ENCODE results near the gene TBC1D7. TPM values are rescaled to one million over a fixed set of nuclear protein-coding genes. Genes with fewer than 3 reads are reported as not detected.

TBC1D7 gene
- total RNA-seq, 1 experiment from 2014 or later, result 44.9 TPM

DNA sequence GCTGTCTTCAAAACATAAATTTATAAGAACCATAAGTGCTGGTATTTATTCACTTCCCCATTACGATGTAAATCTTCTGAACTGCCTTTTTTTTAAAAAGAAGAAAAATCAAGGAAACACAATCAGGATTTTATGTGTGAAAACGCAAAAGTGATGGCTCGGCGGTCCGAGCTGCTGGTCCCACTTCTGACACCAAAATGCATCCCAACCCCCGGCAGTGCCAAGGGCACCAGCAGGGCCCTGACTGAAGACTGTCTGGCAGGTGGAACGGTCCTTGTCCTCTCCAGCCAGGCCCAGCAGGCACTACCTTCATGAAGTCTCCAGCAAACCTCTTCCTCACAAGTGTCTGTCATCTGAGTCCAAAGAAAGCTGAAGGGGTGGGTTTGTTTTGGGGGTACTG is 41.2 kb downstream of the TBC1D7 start (continued):
- TF ChIP-seq TCF7 (CRISPR knock-in tag; IDR thresholded peaks at IDR 0.05; ENCODE audit: low read depth), result no peak
- no peak for TF ChIP-seq MXD4 (CRISPR knock-in tag; IDR thresholded peaks at IDR 0.05; ENCODE audit: borderline replicate concordance)
- TF ChIP-seq, protein P1, sequence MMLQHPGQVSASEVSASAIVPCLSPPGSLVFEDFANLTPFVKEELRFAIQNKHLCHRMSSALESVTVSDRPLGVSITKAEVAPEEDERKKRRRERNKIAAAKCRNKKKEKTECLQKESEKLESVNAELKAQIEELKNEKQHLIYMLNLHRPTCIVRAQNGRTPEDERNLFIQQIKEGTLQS (CRISPR knock-in tag; conservative IDR thresholded peaks at IDR 0.05), result no peak

DNA sequence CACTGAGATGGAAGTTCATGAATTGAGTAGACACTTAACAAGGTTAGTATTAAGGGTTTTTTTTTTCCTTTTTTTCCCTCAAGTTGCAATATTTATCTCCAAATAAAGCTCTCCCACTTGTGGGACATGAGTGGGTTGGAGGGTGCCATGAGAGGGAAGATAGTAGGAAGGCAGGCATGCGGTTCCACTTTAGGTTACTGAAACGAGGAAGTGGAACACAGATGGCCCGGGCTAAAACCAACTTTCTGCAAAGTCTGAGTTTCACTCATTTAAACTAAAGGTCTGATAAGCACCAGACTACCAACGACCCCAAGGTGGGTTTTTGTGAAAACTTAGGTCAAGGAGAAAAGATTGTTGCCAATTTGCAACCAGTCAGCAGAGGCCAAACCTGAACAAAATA is 42.2 kb downstream of the TBC1D7 start:
- H3K27me3 Mint-ChIP-seq (ENCODE audit: low read depth), result no peaks in the 10 kb centered on the region
- peaks cover 43% of the 10 kb centered on the region for H3K36me3 Mint-ChIP-seq
- ChIA-PET CTCF (no interaction called here), POLR2A (interaction anchor here (0.7 kb wide), 1 partner anchor 27 kb away, joined by 3 read pairs; no protein-coding TSS in a partner anchor)
- no peak for TF ChIP-seq NFE2L1 (CRISPR knock-in tag; IDR thresholded peaks at IDR 0.05)
- TF ChIP-seq RELA (CRISPR knock-in tag; IDR thresholded peaks at IDR 0.05; ENCODE audit: borderline replicate concordance), result no peak
- TF ChIP-seq SMAD3 (CRISPR knock-in tag; IDR thresholded peaks at IDR 0.05; ENCODE audit: borderline replicate concordance), result no peak
- no peak for TF ChIP-seq ZNF121 (CRISPR knock-in tag; IDR thresholded peaks at IDR 0.05)
- H3K4me1 Mint-ChIP-seq, result peaks cover 10% of the 10 kb centered on the region
- no peak overlapping the region for H3K4me3 Mint-ChIP-seq
- peaks cover 19% of the 10 kb centered on the region for H3K9me3 Mint-ChIP-seq
- H3K27ac Mint-ChIP-seq, result no peak overlapping the region
- ATAC-seq (no peak), DNase-seq (ENCODE audit: low spot score) (no peak)

DNA sequence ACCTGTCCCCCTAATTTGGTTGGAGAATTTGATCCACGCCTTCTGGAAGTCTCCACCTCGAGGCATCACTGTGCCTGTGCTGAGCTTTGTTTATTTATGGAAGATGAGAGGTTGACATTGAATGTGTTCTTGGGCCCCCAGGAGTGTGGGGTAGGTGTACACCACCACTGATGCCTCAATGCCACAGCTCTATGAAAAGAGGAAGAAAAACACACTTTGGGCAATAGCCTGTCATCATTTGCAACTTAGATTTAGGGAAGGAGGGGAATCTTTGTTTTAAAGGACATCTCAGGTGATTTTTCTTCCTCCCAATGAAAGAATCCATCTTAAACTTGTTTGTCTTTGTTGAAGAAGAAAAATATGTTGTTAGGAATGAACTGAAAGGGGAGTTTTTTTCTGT is 42.6 kb downstream of the TBC1D7 start:
- TF ChIP-seq, protein P1 (CRISPR knock-in tag; conservative IDR thresholded peaks at IDR 0.05), result no peak
- TF ChIP-seq TCF7 (CRISPR knock-in tag; IDR thresholded peaks at IDR 0.05; ENCODE audit: low read depth) (no peak), SOX15 (CRISPR knock-in tag; IDR thresholded peaks at IDR 0.05) (no peak), TEAD1 (CRISPR knock-in tag; IDR thresholded peaks at IDR 0.05) (no peak), ATF1 (CRISPR knock-in tag; IDR thresholded peaks at IDR 0.05) (no peak), ZNF416 (CRISPR knock-in tag; IDR thresholded peaks at IDR 0.05) (no peak)
- TF ChIP-seq, protein P2, sequence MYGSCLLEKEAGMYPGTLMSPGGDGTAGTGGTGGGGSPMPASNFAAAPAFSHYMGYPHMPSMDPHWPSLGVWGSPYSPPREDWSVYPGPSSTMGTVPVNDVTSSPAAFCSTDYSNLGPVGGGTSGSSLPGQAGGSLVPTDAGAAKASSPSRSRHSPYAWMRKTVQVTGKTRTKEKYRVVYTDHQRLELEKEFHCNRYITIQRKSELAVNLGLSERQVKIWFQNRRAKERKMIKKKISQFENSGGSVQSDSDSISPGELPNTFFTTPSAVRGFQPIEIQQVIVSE (CRISPR knock-in tag; IDR thresholded peaks at IDR 0.05; ENCODE audit: borderline replicate concordance), result no peak
- Mint-ChIP-seq H3K4me3 (no peak overlapping the region), H3K36me3 (peaks cover 43% of the 10 kb centered on the region), H3K27me3 (ENCODE audit: low read depth) (no peaks in the 10 kb centered on the region), H3K27ac (no peak overlapping the region), H3K9me3 (peaks cover 19% of the 10 kb centered on the region), H3K4me1 (peaks cover 10% of the 10 kb centered on the region)
- DNase-seq (ENCODE audit: low spot score), result no peak
- CTCF ChIA-PET, result no interaction called here
- POLR2A ChIA-PET, result interaction anchor here (0.7 kb wide), 1 partner anchor 27 kb away, joined by 3 read pairs; no protein-coding TSS in a partner anchor
- no peak for ATAC-seq

DNA sequence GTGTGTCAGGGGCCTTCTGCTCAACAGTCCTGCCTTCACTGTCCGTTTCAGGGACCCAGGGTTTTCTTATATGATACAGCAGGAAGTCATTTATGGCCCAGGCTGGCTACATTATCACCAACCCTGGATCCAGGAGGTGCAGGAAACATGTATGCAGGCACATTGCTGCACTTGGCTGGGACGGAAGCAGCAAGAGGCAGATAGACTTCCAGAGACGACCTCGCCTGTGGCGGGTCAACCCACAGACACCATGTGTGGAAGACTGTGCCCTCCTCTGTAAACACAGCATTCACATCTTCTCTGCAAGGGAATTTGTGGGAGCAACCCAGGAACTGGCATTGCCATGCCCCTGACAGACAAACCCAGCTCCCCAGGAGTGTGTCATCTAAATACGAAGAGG is 43.7 kb downstream of the TBC1D7 start:
- peaks cover 10% of the 10 kb centered on the region for H3K4me1 Mint-ChIP-seq
- H3K9me3 Mint-ChIP-seq, result peaks cover 19% of the 10 kb centered on the region
- peaks cover 38% of the 10 kb centered on the region for H3K36me3 Mint-ChIP-seq
- DNase-seq (ENCODE audit: low spot score) (no peak), ATAC-seq (no peak)
- no peak overlapping the region for H3K4me3 Mint-ChIP-seq
- ChIA-PET CTCF (no interaction called here), POLR2A (no interaction called here)
- H3K27me3 Mint-ChIP-seq (ENCODE audit: low read depth), result no peaks in the 10 kb centered on the region
- no peak overlapping the region for H3K27ac Mint-ChIP-seq
- TF ChIP-seq NR1H2 (CRISPR knock-in tag; IDR thresholded peaks at IDR 0.05) (no peak), IRF2 (CRISPR knock-in tag; IDR thresholded peaks at IDR 0.05; ENCODE audit: borderline replicate concordance, low read depth) (no peak)

DNA sequence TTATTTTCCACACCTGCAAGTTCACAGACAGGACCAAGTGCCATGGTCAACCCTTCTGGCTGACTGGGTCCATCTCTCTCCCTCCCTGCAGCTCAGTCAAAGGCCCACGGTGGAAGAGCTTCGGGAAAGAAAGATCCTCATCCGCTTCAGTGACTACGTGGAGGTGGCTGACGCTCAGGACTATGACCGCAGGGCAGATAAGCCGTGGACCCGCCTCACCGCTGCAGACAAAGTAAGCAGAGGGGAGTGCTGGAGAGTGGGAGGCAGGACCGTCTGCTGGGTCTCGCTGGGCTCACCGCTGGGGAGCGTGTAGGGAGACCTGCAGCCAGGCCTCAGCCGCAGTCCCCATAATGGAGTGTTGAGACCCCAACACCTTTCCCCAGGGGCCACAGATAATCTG is 45.0 kb downstream of the TBC1D7 start:
- TF ChIP-seq SOX15 (CRISPR knock-in tag; IDR thresholded peaks at IDR 0.05), result no peak
- no peak for TF ChIP-seq NFATC4 (CRISPR knock-in tag; IDR thresholded peaks at IDR 0.05)
- TF ChIP-seq ZNF263 (CRISPR knock-in tag; IDR thresholded peaks at IDR 0.05; ENCODE audit: low read depth), result no peak
- TF ChIP-seq, protein P3, sequence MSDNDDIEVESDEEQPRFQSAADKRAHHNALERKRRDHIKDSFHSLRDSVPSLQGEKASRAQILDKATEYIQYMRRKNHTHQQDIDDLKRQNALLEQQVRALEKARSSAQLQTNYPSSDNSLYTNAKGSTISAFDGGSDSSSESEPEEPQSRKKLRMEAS (CRISPR knock-in tag; IDR thresholded peaks at IDR 0.05), result no peak
- TF ChIP-seq, protein P4, sequence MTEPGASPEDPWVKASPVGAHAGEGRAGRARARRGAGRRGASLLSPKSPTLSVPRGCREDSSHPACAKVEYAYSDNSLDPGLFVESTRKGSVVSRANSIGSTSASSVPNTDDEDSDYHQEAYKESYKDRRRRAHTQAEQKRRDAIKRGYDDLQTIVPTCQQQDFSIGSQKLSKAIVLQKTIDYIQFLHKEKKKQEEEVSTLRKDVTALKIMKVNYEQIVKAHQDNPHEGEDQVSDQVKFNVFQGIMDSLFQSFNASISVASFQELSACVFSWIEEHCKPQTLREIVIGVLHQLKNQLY (CRISPR knock-in tag; IDR thresholded peaks at IDR 0.05), result no peak
- TF ChIP-seq KAT7 (CRISPR knock-in tag; IDR thresholded peaks at IDR 0.05; ENCODE audit: borderline replicate concordance), result no peak
- TF ChIP-seq HMGA2 (CRISPR knock-in tag; IDR thresholded peaks at IDR 0.05), result no peak
- no peak for TF ChIP-seq SP1 (CRISPR knock-in tag; conservative IDR thresholded peaks at IDR 0.05)
- TF ChIP-seq ZNF138 (CRISPR knock-in tag; conservative IDR thresholded peaks at IDR 0.05), result no peak
- no peak for TF ChIP-seq RELA (CRISPR knock-in tag; IDR thresholded peaks at IDR 0.05; ENCODE audit: borderline replicate concordance)
- TF ChIP-seq, protein P5, sequence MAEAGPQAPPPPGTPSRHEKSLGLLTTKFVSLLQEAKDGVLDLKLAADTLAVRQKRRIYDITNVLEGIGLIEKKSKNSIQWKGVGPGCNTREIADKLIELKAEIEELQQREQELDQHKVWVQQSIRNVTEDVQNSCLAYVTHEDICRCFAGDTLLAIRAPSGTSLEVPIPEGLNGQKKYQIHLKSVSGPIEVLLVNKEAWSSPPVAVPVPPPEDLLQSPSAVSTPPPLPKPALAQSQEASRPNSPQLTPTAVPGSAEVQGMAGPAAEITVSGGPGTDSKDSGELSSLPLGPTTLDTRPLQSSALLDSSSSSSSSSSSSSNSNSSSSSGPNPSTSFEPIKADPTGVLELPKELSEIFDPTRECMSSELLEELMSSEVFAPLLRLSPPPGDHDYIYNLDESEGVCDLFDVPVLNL (CRISPR knock-in tag; IDR thresholded peaks at IDR 0.05; ENCODE audit: borderline replicate concordance, low read depth), result no peak
- TF ChIP-seq FOXP1 (CRISPR knock-in tag; IDR thresholded peaks at IDR 0.05; ENCODE audit: borderline replicate concordance), result no peak
- TF ChIP-seq, protein P6, sequence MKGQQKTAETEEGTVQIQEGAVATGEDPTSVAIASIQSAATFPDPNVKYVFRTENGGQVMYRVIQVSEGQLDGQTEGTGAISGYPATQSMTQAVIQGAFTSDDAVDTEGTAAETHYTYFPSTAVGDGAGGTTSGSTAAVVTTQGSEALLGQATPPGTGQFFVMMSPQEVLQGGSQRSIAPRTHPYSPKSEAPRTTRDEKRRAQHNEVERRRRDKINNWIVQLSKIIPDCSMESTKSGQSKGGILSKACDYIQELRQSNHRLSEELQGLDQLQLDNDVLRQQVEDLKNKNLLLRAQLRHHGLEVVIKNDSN (CRISPR knock-in tag; IDR thresholded peaks at IDR 0.05), result no peak
- peaks cover 17% of the 10 kb centered on the region for H3K9me3 Mint-ChIP-seq
- H3K4me1 Mint-ChIP-seq, result peaks cover 10% of the 10 kb centered on the region
- peaks cover 26% of the 10 kb centered on the region for H3K36me3 Mint-ChIP-seq
- POLR2A ChIA-PET, result interaction anchor here (0.6 kb wide), 1 partner anchor 236 kb away, joined by 6 read pairs; no protein-coding TSS in a partner anchor
- no peak overlapping the region for H3K4me3 Mint-ChIP-seq
- DNase-seq (ENCODE audit: low spot score) (no peak), ATAC-seq (no peak)
- CTCF ChIA-PET, result interaction anchor here (1.0 kb wide), 1 partner anchor 88 kb away, joined by 5 read pairs; no protein-coding TSS in a partner anchor
- no peaks in the 10 kb centered on the region for H3K27me3 Mint-ChIP-seq (ENCODE audit: low read depth)
- H3K27ac Mint-ChIP-seq, result no peak overlapping the region; the same call in 1 of the 2 replicates

All from WTC11 (cell line).